GM10266 (cell line): ENCODE data around the gene LCMT1.

Experiments
- DNase-seq: peaks from one replicate; pipeline ENCODE4 v3.0.0; 2012; ENCODE audit errors: extremely low spot score
- CTCF ChIP-seq: IDR thresholded peaks from 2 replicates; pipeline ENCODE4 v1.5.1; 2012; ENCODE audit warnings: mild to moderate bottlenecking, low read depth; ENCODE audit not compliant: control insufficient read depth, insufficient read depth; ENCODE audit errors: missing control alignments

The LCMT1 gene

GRCh38 chr16:25217921-25218320 lies 106.4 kb downstream of the LCMT1 start:
- no peak for DNase-seq
- TF ChIP-seq CTCF: no peak

- no peak for TF ChIP-seq CTCF
Measured at GRCh38 chr16:25219070-25219737, 107.7 kb downstream of the LCMT1 start.

GRCh38 chr16:25222959-25223358 lies 111.4 kb downstream of the LCMT1 start:
- no peak for DNase-seq
- TF ChIP-seq CTCF: no peak

More at GRCh38 chr16:25219070-25219737, 107.7 kb downstream of the LCMT1 start:
- DNase-seq: no peak

- DNase-seq: no peak
- TF ChIP-seq CTCF: no peak
Measured at GRCh38 chr16:25223964-25224363, 112.4 kb downstream of the LCMT1 start.

GRCh38 chr16:25224731-25225319 lies 113.3 kb downstream of the LCMT1 start:
- no peak for TF ChIP-seq CTCF
- no peak for DNase-seq
